K562 (cell line): ENCODE results near the gene MAGED4. TPM values are rescaled to one million over a fixed set of nuclear protein-coding genes. Genes with fewer than 3 reads are reported as not detected.

ENCODE experiments used
- ATAC-seq: fragments of 200-7000 bp; cut with Tn5 transposase; 3 replicates; pipeline ENCODE4 v1.9.1; 2020; ENCODE audit warnings: moderate library complexity
- BruUV-seq: library from RNA; stranded (reverse); fragments of 400-500 nt; replicated peaks from 2 replicates; lab custom pipeline; 2021; lab: Mats Ljungman, UMichigan
- CTCF ChIA-PET: fragments of 300-600 bp; formaldehyde crosslinking; extraction: SDS; loops from one replicate; lab custom pipeline; 2021; ENCODE audit warnings: low intra/inter-chr PET ratio; lab: Yijun Ruan, JAX
- POLR2A ChIA-PET: fragments of 300-600, 350-650 bp; sonication (Branson Sonifier 250); formaldehyde crosslinking; extraction: SDS; loops from one replicate; lab custom pipeline; 2021; ENCODE audit warnings: antibody characterized with exemption, inconsistent platforms; lab: Yijun Ruan, JAX
- DNase-seq, 4 experiments: peaks; one replicate each; pipeline versions ENCODE4 v3.0.0 to v3.0.0-alpha.2; 2011 to 2018; ENCODE audit warnings: low spot score in 3 of 4, mixed read lengths in 3 of 4; ENCODE audit errors: extremely low read depth in 1 of 4
- FAIRE-seq: peaks from 2 replicates; lab custom pipeline; 2011; peaks lifted over from hg19 to GRCh38; lab: Jason Lieb, UNC
- H2AFZ ChIP-seq: 2 replicates; pipeline ENCODE4 v1.6.0; 2011; ENCODE audit warnings: low read depth, low read length, control low read depth, inconsistent platforms
- H3K27ac ChIP-seq: fragments of 200-600 bp; 3 replicates; pipeline ENCODE4 v1.8.0; 2011; ENCODE audit warnings: low read depth, mild to moderate bottlenecking, control low read depth, inconsistent platforms, low read length, moderate library complexity, mixed read lengths; ENCODE audit errors: extremely low read depth
- H3K27me3 ChIP-seq, 2 experiments: fragments of 300-600 bp in 1 of 2; 2 replicates in 1 of 2; 3 replicates in 1 of 2; pipeline versions ENCODE4 v1.6.0 to v1.8.0; 2011; ENCODE audit warnings: inconsistent platforms in 2 of 2, low read length in 2 of 2, mild to moderate bottlenecking in 1 of 2, mixed read lengths in 1 of 2, moderate library complexity in 1 of 2; ENCODE audit not compliant: control insufficient read depth in 2 of 2, insufficient read depth in 2 of 2
- H3K36me3 ChIP-seq: fragments of 300-600 bp; 3 replicates; pipeline ENCODE4 v1.8.0; 2011; ENCODE audit warnings: mild to moderate bottlenecking, low read length, inconsistent platforms; ENCODE audit not compliant: control insufficient read depth, insufficient read depth
- H3K4me1 ChIP-seq, 2 experiments: fragments of 200-600 bp in 1 of 2; replicated peaks in 1 of 2; 2 replicates in 1 of 2; 3 replicates in 1 of 2; pipeline versions ENCODE4 v1.5.1 to v1.8.0; 2011; ENCODE audit warnings: inconsistent platforms in 2 of 2, low read length in 2 of 2, mild to moderate bottlenecking in 1 of 2, mixed read lengths in 1 of 2, moderate library complexity in 1 of 2; ENCODE audit not compliant: control insufficient read depth in 2 of 2, insufficient read depth in 2 of 2
- H3K4me2 ChIP-seq: 2 replicates; pipeline ENCODE4 v1.6.1; 2011; ENCODE audit warnings: low read length, control low read depth, inconsistent platforms, mixed read lengths; ENCODE audit not compliant: insufficient read depth
- H3K4me3 ChIP-seq: fragments of 200-600 bp; sonication (generic), shearing (Covaris generic); 2 replicates; pipeline ENCODE4 v1.5.1; 2016; ENCODE audit warnings: control low read depth, inconsistent platforms
- H3K79me2 ChIP-seq: fragments of 200-600 bp; 3 replicates; pipeline ENCODE4 v1.8.0; 2011; ENCODE audit warnings: low read length, inconsistent platforms; ENCODE audit not compliant: control insufficient read depth, insufficient read depth
- H3K9ac ChIP-seq, 2 experiments: 2 replicates each; pipeline versions ENCODE4 v1.6.0 to v1.6.1; 2011; ENCODE audit warnings: low read depth in 2 of 2, low read length in 2 of 2, control low read depth in 1 of 2, inconsistent platforms in 1 of 2, mild to moderate bottlenecking in 1 of 2, mixed read lengths in 1 of 2; ENCODE audit not compliant: insufficient read depth in 1 of 2
- H3K9me1 ChIP-seq: one replicate; pipeline ENCODE4 v1.6.0; 2011; ENCODE audit warnings: inconsistent platforms, mild to moderate bottlenecking, low read length, moderate library complexity; ENCODE audit not compliant: control insufficient read depth, insufficient read depth
- H3K9me3 ChIP-seq: replicated peaks from 2 replicates; pipeline ENCODE4 v1.5.1; 2011; ENCODE audit warnings: low read depth, low read length, inconsistent platforms; ENCODE audit not compliant: control insufficient read depth, insufficient read depth
- H4K20me1 ChIP-seq: replicated peaks from 2 replicates; pipeline ENCODE4 v1.6.1; 2011; ENCODE audit warnings: low read length, inconsistent platforms, mixed read lengths; ENCODE audit not compliant: control insufficient read depth, insufficient read depth
- DLX4 ChIP-seq: fragments of 250-450 bp; sonication (Bioruptor Pico); IDR thresholded peaks from 2 replicates; pipeline ENCODE4 v1.6.1; 2021; ENCODE audit warnings: mild to moderate bottlenecking
- EP300 ChIP-seq: IDR thresholded peaks from 2 replicates; pipeline ENCODE4 v1.6.1; 2012; ENCODE audit warnings: low read length, improper control_type of control experiment
- ESRRB ChIP-seq: fragments of 250-450 bp; sonication (Bioruptor Pico); IDR thresholded peaks from 2 replicates; pipeline ENCODE4 v1.5.0; 2020; ENCODE audit warnings: mild to moderate bottlenecking, moderate library complexity, borderline replicate concordance
- HNRNPLL ChIP-seq: fragments of 200-400 bp; formaldehyde crosslinking; IDR thresholded peaks from 2 replicates; pipeline ENCODE4 v1.6.1; 2017; ENCODE audit warnings: low read length, low read depth, mild to moderate bottlenecking; ENCODE audit not compliant: poor library complexity, severe bottlenecking
- JUNB ChIP-seq: fragments of 450-650 bp; formaldehyde crosslinking; conservative IDR thresholded peaks from 2 replicates; pipeline ENCODE4 v1.4.0; 2020; ENCODE audit warnings: mild to moderate bottlenecking
- JUND ChIP-seq, 2 experiments: IDR thresholded peaks; 2 replicates in 1 of 2; 3 replicates in 1 of 2; pipeline ENCODE4 v1.6.1; 2011; ENCODE audit warnings: borderline replicate concordance in 2 of 2, low read depth in 2 of 2, low read length in 2 of 2, improper control_type of control experiment in 1 of 2, missing biosample characterization in 1 of 2, missing genetic modification characterization in 1 of 2, missing genetic modification reagents in 1 of 2
- KAT7 ChIP-seq: sonication (generic); formaldehyde crosslinking; IDR thresholded peaks from 2 replicates; pipeline ENCODE4 v1.8.0; 2022; ENCODE audit warnings: missing genetic modification reagents, mild to moderate bottlenecking, borderline replicate concordance
- NFIC ChIP-seq: fragments of 450-650 bp; IDR thresholded peaks from 2 replicates; pipeline ENCODE4 v1.6.1; 2017; ENCODE audit warnings: mild to moderate bottlenecking, inconsistent platforms
- SNRNP70 ChIP-seq: fragments of 200-400 bp; formaldehyde crosslinking; optimal IDR thresholded peaks from 2 replicates; pipeline ENCODE3; 2017; ENCODE audit warnings: low read depth, low read length
- STAT5B ChIP-seq: fragments of 250-450 bp; sonication (Bioruptor Pico); IDR thresholded peaks from 2 replicates; pipeline ENCODE4 v1.8.0; 2021; ENCODE audit warnings: mild to moderate bottlenecking, inconsistent platforms
- TCF3 ChIP-seq: sonication (generic); formaldehyde crosslinking; IDR thresholded peaks from 2 replicates; pipeline ENCODE4 v1.4.0; 2020; ENCODE audit warnings: mild to moderate bottlenecking, missing genetic modification reagents
- TGIF2 ChIP-seq: sonication (generic); formaldehyde crosslinking; IDR thresholded peaks from 2 replicates; pipeline ENCODE4 v1.8.1; 2022; ENCODE audit warnings: mild to moderate bottlenecking, missing genetic modification reagents, moderate library complexity
- ZBTB8A ChIP-seq: fragments of 450-650 bp; IDR thresholded peaks from 2 replicates; pipeline ENCODE4 v1.6.1; 2018; ENCODE audit warnings: mild to moderate bottlenecking, moderate library complexity; ENCODE audit not compliant: partially characterized antibody
- ZC3H11A ChIP-seq: IDR thresholded peaks from 2 replicates; pipeline ENCODE4 v1.6.1; 2012; ENCODE audit warnings: low read depth, low read length, improper control_type of control experiment
- ZNF316 ChIP-seq: fragments of 450-650 bp; IDR thresholded peaks from 2 replicates; pipeline ENCODE4 v1.6.1; 2016
- ZNF408 ChIP-seq: fragments of 250-450 bp; sonication (Bioruptor Pico); IDR thresholded peaks from 2 replicates; pipeline ENCODE4 v1.4.0; 2020; ENCODE audit warnings: low read depth, mild to moderate bottlenecking, moderate library complexity
- WGBS: fragments of 100-300 bp; shearing (Covaris generic); methylation state at CpG from one replicate; pipeline ENCODE4 v1.1.6; 2016; ENCODE audit warnings: low coverage, mixed read lengths; ENCODE audit not compliant: insufficient coverage; ENCODE audit errors: missing lambda C conversion rate; 5-methylcytosine and 5-hydroxymethylcytosine counted together
- in situ Hi-C: fragments of 300-500 bp; cut with MboI; formaldehyde crosslinking; loops from 4 replicates; pipeline ENCODE4 v1.15.0; 2018; ENCODE audit warnings: inconsistent platforms, mixed read lengths
- intact Hi-C: fragments of 100-400 bp; cut with micrococcal nuclease; formaldehyde crosslinking; loops from 2 replicates; pipeline ENCODE4 v1.14.2; 2022
- polyA plus RNA-seq, 8 experiments: library from polyadenylated mRNA; depleted of rRNA in 4 of 8; stranded (reverse) in 5 of 8; unstranded in 3 of 8; fragments of >200 nt; fragmentation: Nextera tagmentation in 2 of 8; fragmentation: Illumina TruSeq in 1 of 8; extraction: Ambion mirVana in 2 of 8; extraction: Trizol in 1 of 8; gene quantifications; 2 replicates each; pipeline versions ENCODE4 v1.2.1 to v1.2.3, GENCODE V29; 2011 to 2014; ENCODE audit warnings: inconsistent platforms in 1 of 8, missing spikeins in 1 of 8
- total RNA-seq, 7 experiments: library from RNA; depleted of rRNA in 6 of 7; stranded (reverse); fragments of >200 nt in 6 of 7; fragmentation: Illumina TruSeq in 2 of 7; extraction: Trizol in 2 of 7; gene quantifications; 2 replicates each; pipeline versions ENCODE4 v1.2.1 to v1.2.3, GENCODE V29; 2011 to 2021; ENCODE audit warnings: low replicate concordance in 1 of 7
- TF ChIP-seq, protein P1 (sequence below): fragments of 450-650 bp; conservative IDR thresholded peaks from 2 replicates; pipeline ENCODE4 v1.6.1; 2016; ENCODE audit warnings: missing genetic modification characterization, low read depth, mild to moderate bottlenecking, missing compliant biosample characterization, moderate library complexity
- TF ChIP-seq, protein P2 (sequence below): sonication (generic); formaldehyde crosslinking; IDR thresholded peaks from 2 replicates; pipeline ENCODE4 v1.9.0; 2022; ENCODE audit warnings: mild to moderate bottlenecking, missing genetic modification reagents
- TF ChIP-seq, protein P3 (sequence below): fragments of 250-450 bp; sonication (Bioruptor Pico); IDR thresholded peaks from 2 replicates; pipeline ENCODE4 v1.8.0; 2022; ENCODE audit warnings: moderate library complexity, mild to moderate bottlenecking, inconsistent platforms

Gene MAGED4
- total and polyA plus RNA-seq, 9 of the 15 experiments (the other 6 are each of a cell fraction or from before 2014, with no cell fraction given): not detected

DNA sequence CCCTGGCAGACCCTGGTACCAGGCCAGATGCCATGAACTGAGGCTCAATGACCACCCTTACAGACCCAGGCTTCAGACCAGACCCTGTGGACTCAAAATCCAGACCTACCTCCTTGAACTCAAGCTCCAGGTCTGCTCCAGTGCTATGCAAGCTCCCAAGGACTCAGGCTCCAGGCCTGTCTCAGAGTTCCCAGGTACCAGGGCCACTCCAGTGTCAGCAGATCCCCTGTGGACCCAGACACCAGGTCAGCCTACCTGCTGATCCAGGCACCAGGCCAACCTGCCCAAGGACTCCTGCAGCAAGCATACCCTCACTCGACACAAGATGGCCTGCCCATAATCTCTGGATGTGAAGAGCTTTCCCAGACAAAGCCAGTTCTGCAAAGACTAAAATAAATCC lies 44.7 kb upstream of the MAGED4 start:
- intact Hi-C loops: no loop called here
- no peaks in the 10 kb centered on the region for H3K9me3 ChIP-seq
- WGBS: 0% methylated on average over 1 of the region's 1 CpG
- POLR2A ChIA-PET: no interaction called here
- H2AFZ ChIP-seq: no peak overlapping the region
- ATAC-seq (no peak), DNase-seq (no peak), FAIRE-seq (no peak)
- H3K27ac ChIP-seq: no peak overlapping the region
- H3K4me1 ChIP-seq: no peaks in the 10 kb centered on the region
- no peaks in the 10 kb centered on the region for H4K20me1 ChIP-seq
- no peak overlapping the region for H3K4me3 ChIP-seq
- BruUV-seq: no TSS peak
- no peaks in the 10 kb centered on the region for H3K36me3 ChIP-seq
- H3K79me2 ChIP-seq: no peaks in the 10 kb centered on the region
- no peak overlapping the region for H3K4me2 ChIP-seq
- H3K9ac ChIP-seq: no peak overlapping the region
- no peaks in the 10 kb centered on the region for H3K9me1 ChIP-seq
- no peaks in the 10 kb centered on the region for H3K27me3 ChIP-seq
- CTCF ChIA-PET: no interaction called here
- in situ Hi-C loops: no loop called here
- TF ChIP-seq, protein P1, sequence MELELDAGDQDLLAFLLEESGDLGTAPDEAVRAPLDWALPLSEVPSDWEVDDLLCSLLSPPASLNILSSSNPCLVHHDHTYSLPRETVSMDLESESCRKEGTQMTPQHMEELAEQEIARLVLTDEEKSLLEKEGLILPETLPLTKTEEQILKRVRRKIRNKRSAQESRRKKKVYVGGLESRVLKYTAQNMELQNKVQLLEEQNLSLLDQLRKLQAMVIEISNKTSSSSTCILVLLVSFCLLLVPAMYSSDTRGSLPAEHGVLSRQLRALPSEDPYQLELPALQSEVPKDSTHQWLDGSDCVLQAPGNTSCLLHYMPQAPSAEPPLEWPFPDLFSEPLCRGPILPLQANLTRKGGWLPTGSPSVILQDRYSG (tag): no peak
- TF ChIP-seq HNRNPLL (no peak), NFIC (no peak), ESRRB (CRISPR knock-in tag) (no peak), STAT5B (no peak), EP300 (no peak), DLX4 (CRISPR knock-in tag) (no peak), TGIF2 (CRISPR knock-in tag) (no peak), TCF3 (CRISPR knock-in tag) (no peak), SNRNP70 (no peak), KAT7 (CRISPR knock-in tag) (no peak), ZNF408 (CRISPR knock-in tag) (no peak), JUNB (CRISPR knock-in tag) (no peak), ZBTB8A (no peak), JUND (IDR thresholded peaks at IDR 0.05; ENCODE audit: borderline replicate concordance, low read depth, low read length) (no peak), JUND (tag; IDR thresholded peaks at IDR 0.05; ENCODE audit: borderline replicate concordance, low read depth, low read length) (no peak), ZC3H11A (no peak), ZNF316 (no peak)
- TF ChIP-seq, protein P2, sequence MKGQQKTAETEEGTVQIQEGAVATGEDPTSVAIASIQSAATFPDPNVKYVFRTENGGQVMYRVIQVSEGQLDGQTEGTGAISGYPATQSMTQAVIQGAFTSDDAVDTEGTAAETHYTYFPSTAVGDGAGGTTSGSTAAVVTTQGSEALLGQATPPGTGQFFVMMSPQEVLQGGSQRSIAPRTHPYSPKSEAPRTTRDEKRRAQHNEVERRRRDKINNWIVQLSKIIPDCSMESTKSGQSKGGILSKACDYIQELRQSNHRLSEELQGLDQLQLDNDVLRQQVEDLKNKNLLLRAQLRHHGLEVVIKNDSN (CRISPR knock-in tag): no peak
- TF ChIP-seq, protein P3, sequence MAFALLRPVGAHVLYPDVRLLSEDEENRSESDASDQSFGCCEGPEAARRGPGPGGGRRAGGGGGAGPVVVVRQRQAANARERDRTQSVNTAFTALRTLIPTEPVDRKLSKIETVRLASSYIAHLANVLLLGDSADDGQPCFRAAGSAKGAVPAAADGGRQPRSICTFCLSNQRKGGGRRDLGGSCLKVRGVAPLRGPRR: no peak
